HG03280 (cell line): ENCODE results near the gene GTF2I.
"Not testable (repeated sequence)": the region's sequence is repeated elsewhere in the genome, so short reads cannot be mapped to it uniquely, and the experiment has no call there.

Experiments used
- ATAC-seq: cut with Tn5 transposase; IDR thresholded peaks from one replicate; pipeline ENCODE4 v1.9.1; 2021; ENCODE audit warnings: mild to moderate bottlenecking, moderate library complexity; ENCODE audit not compliant: unreplicated experiment

GTF2I gene

GRCh38 chr7:74773760-74774750, 116.5 kb downstream of the GTF2I start, which contains the start of gene NCF1:
NCF1 (plus strand) TSS chr7:74774011; CDS start chr7:74774032, 21 bp downstream.
- peak; percentile 82 for ATAC-seq

GRCh38 chr7:74775111-74775510, 117.6 kb downstream of the GTF2I start:
- not testable (repeated sequence) for ATAC-seq

- not testable (repeated sequence) for ATAC-seq
These were observed 121.5 kb downstream of the GTF2I start for GRCh38 chr7:74779053-74779452.

- not testable (repeated sequence) for ATAC-seq
These were observed 124.2 kb downstream of the GTF2I start for GRCh38 chr7:74781746-74782145.

GRCh38 chr7:74783595-74783994, 126.1 kb downstream of the GTF2I start:
- not testable (repeated sequence) for ATAC-seq

- ATAC-seq, result peak; percentile 88
These were observed 131.0 kb downstream of the GTF2I start for GRCh38 chr7:74788369-74789150.

GRCh38 chr7:74789200-74789736, 131.8 kb downstream of the GTF2I start:
- not testable (repeated sequence) for ATAC-seq

- not testable (repeated sequence) for ATAC-seq
These were observed 140.5 kb downstream of the GTF2I start for GRCh38 chr7:74797848-74798622.

- ATAC-seq, result not testable (repeated sequence)
These were observed 141.1 kb downstream of the GTF2I start for GRCh38 chr7:74798644-74799043.
